Peyer's patch (tissue), 4 donors: ENCODE measurements around the gene POTEI.
"Not testable (repeated sequence)": the region's sequence is repeated elsewhere in the genome, so short reads cannot be mapped to it uniquely, and the experiment has no call there.

Experiments
- POLR2A ChIP-seq, 2 donors: fragments of 450-650 bp; IDR thresholded peaks; one replicate each; pipeline ENCODE4 v1.5.1; 2017; ENCODE audit warnings: antibody characterized with exemption in 2 of 2, mild to moderate bottlenecking in 2 of 2, moderate library complexity in 2 of 2
- TF ChIP-seq, protein P1 (sequence below), 6 experiments: fragments of 450-650 bp in 4 of 6; fragments of 200-600 bp in 2 of 6; sonication (generic) in 1 of 6; IDR thresholded peaks; one replicate each; pipeline ENCODE4 v1.5.1; 2017 to 2019; ENCODE audit warnings: antibody characterized with exemption in 6 of 6, mild to moderate bottlenecking in 3 of 6, moderate library complexity in 1 of 6

DNA sequence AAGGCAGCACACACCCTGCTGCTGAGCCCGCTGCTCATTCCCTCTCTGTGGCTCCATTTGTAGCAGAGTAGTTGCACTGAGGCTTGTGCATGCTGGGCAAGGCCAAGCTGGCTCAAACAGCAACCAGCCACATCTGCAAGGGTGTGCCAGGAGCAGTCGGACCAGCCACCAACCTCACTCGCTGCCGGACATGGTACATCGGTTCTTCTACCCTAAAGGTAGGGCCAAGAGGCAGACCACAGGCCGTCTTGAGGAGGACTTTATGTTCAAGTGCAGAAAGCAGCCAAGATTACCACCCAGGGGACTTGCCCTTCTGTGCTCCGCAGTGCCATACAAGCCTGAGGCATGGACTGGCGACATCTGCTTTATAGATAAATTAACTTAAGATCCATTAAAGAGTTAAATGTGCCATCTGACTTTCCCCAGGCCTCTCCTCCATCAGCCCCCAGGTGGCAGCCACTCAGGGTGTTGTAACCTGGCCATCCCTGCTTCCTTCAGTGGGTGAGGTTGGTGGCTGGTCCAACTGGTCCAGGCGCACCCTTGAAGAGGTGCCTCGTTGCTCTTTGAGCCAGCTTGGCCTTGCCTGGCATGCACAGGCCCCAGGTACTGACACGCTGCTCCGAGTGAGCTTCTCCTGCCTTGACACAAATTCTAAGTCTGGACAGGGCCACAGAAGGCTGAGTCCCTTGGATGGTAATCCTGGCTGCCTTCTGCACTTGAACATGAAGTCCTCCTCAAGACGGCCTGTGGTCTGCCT lies 55.0 kb downstream of the POTEI start:
- TF ChIP-seq, protein P1, sequence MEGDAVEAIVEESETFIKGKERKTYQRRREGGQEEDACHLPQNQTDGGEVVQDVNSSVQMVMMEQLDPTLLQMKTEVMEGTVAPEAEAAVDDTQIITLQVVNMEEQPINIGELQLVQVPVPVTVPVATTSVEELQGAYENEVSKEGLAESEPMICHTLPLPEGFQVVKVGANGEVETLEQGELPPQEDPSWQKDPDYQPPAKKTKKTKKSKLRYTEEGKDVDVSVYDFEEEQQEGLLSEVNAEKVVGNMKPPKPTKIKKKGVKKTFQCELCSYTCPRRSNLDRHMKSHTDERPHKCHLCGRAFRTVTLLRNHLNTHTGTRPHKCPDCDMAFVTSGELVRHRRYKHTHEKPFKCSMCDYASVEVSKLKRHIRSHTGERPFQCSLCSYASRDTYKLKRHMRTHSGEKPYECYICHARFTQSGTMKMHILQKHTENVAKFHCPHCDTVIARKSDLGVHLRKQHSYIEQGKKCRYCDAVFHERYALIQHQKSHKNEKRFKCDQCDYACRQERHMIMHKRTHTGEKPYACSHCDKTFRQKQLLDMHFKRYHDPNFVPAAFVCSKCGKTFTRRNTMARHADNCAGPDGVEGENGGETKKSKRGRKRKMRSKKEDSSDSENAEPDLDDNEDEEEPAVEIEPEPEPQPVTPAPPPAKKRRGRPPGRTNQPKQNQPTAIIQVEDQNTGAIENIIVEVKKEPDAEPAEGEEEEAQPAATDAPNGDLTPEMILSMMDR (IDR thresholded peaks at IDR 0.05) = not testable (repeated sequence)
- TF ChIP-seq POLR2A (IDR thresholded peaks at IDR 0.05) = not testable (repeated sequence)
